Activated CD4-positive, alpha-beta T cell treated with anti-CD3 and anti-CD28 coated beads, Interleukin-2, amount 50 U/mL, for 16 hours (primary cell): ENCODE results near the gene SMPD3.

ENCODE experiments used
- DNase-seq: peaks from one replicate; pipeline ENCODE4 v3.0.0-alpha.2; 2020

SMPD3 gene

DNA sequence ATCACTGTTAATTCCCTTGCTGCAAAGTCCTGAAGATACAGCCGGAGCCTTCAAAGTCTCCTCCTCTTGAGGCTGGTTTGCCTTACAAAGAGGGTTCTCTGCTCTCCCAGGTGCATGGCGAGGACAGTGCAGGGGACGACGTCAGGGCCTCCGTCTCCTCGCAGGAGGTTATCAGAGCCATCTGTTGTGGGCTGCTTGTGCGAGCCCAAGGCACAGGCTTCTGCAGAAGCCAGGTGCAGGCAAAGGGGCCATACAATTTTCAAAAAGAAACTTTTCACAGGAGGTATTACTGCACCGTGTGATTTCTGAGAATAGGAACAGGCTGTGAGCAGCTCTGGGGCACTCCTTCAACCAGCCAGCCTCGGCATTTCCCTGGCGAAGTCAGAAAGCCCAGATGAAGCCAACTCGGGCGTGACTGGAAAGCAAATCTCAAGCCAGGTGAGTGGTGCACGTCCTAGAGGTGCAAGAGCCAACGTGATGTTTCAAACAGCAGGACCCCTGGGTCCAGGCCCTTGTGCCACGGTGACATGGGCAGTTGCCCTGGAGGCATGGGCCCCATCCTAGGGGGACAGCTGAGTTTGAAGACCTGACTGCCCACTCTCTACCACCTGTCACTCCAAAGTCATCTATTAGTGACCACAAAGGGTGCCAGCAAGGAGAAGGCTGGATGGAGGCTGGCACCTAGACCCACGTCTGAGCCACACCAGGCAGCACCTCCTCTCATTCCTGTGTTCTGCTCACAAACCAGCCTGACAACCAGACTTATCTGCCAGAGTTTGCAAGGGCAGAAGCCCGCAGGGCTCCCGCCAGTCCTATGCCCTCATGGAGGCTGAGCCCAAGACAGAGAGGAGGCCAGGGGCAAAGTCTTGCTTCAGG, 68.6 kb downstream of the SMPD3 start:
- DNase-seq = no peak

DNA sequence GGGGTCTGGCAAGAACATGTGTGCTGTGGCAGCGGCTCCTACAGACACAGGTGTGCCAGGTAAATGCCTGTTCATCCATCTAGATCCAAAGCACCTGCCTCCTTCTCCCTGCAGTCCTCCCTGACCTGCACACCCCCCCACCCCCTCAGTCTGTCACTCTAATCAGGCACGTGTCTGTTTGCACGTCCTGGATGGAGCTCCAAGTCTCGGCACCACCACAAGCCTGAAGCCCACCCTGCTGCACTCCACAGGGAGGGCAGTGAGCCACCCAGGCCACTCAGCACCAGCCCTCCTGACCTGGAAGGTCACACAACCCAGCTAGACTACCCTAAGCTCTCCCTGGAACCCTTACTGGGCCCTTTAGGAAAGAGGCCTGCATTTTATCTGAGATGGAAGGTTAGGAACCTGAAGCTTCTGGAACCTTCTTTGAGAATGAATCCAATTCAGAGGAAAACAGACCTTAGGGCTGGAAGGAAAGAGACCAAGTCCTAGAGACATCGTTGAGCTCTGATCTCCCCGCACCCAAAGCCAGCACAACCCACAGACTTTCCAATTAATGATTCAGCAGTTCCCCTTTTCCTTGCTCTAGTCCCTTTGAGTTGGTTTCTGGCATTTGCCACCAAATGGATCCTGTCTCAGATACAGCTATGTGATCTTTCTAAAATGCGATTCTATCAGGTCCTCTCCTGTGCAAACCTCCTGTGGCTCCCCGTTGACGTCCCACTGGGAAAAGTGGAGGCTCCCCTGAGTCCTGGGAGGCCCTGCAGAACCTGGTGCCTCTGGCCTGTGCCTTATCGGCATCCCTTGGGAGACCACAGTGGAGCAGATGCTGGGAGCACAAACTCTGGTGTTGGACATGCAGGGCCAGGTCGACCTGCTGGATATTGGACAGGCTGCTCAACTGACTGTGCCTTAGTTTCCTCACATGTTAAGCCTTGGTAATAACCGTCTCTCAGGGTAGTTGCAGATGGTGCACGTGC, 69.6 kb downstream of the SMPD3 start:
- no peak for DNase-seq

GRCh38 chr16:68377667-68378393, 70.5 kb downstream of the SMPD3 start:
- no peak for DNase-seq

GRCh38 chr16:68377221-68377620, 71.1 kb downstream of the SMPD3 start:
- no peak for DNase-seq

GRCh38 chr16:68376590-68376989, 71.7 kb downstream of the SMPD3 start:
- DNase-seq = no peak

DNA sequence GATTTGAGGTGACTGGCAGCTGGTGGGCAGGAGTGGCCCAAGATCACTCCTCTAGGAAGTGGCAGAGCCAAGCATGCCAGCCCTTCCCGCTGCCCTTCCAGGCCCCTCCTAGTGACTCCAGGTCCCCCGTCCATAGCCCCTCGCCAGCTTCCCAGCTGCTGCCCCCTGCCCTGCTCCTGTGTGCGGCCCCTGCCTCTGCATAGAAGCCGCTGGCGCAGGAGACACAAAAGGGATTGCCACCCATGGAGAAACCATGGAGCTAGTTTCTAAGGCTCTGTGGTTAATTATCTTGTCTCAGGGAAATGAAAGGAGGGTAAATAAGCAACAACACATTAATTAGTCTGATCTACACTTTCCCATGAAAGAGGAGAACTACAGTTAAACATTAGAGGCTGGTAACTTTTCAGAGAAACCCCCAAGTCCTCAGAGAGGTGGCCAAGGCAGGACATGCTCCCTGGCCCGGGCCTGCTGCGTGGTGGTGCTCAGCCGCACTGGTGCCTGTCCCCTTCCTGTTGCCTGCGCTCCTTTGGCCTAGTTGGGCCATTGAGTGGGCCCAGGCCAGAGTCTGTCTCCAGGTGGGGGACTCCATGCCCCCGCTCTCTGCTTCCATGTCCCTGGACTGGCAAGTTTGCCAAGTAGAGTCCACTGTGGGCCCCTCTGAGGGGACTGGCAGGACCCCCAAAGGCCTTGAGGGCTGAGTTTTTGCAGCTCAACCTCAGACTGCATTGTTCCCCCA, 72.3 kb downstream of the SMPD3 start:
- DNase-seq = no peak

- DNase-seq = no peak
Measured at GRCh38 chr16:68374961-68375660, 73.2 kb downstream of the SMPD3 start.

GRCh38 chr16:68374246-68374805, 74.0 kb downstream of the SMPD3 start:
- no peak for DNase-seq

GRCh38 chr16:68373528-68374245, 74.6 kb downstream of the SMPD3 start:
- DNase-seq = no peak

GRCh38 chr16:68372806-68373205, 75.5 kb downstream of the SMPD3 start:
- no peak for DNase-seq

GRCh38 chr16:68372381-68372720, 76.0 kb downstream of the SMPD3 start:
- DNase-seq = no peak

DNA sequence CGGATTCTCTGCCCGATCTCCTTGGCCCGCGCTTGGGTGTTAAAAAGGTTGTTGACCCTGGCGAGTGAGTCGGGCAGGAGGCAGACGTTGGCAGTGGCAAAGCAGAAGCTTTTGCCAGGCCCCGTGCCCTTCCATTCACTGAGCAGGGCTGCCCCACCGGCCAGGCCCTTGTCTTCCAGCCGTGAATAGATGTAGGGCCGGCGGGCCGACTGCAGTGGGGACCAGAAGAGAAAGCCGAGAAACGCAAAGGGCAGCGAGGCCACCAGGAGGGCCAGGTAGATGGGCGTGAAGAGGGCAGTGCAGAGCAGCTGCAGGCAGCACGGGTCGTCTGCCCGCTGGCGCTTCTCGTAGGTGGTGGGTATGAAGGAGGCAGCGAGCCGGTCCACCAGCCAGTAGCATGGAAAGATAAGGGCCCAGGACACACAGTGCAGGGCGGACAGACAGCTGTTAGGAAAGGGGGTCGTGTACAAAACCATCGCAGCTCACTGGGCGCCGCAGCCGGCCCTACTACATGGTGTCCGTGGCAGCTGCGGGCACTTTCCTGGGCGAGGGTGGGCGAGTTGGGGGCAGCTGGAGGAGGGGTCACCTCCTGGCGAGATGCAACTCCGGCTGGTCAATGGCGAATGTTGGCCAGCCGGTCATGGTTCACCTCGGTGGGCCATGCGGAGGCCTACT, 76.5 kb downstream of the SMPD3 start:
- DNase-seq = no peak

DNA sequence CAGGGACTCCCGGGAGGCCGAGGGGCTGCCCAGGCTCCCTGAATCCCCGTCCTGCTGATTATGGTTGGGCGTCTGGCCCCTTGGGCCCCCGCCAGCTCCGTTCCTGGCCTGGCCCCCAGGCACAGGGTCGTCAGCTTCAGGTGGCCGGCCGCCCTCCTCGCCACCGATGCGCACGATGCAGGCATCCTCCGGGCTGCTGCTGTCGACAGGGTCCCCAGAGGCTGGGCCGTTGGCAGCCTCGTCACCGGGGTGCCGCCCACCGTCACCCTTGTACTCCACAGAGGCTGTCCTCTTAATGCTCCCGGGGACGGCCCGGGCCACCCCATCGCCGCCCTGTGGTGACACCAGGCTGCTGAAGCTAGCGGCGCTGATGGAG, 77.0 kb downstream of the SMPD3 start:
- no peak for DNase-seq

- DNase-seq = peak; percentile 24
Measured at GRCh38 chr16:68370581-68371275, 77.6 kb downstream of the SMPD3 start.

- DNase-seq = peak; percentile 55
Measured at GRCh38 chr16:68369697-68370580, 78.4 kb downstream of the SMPD3 start.

DNA sequence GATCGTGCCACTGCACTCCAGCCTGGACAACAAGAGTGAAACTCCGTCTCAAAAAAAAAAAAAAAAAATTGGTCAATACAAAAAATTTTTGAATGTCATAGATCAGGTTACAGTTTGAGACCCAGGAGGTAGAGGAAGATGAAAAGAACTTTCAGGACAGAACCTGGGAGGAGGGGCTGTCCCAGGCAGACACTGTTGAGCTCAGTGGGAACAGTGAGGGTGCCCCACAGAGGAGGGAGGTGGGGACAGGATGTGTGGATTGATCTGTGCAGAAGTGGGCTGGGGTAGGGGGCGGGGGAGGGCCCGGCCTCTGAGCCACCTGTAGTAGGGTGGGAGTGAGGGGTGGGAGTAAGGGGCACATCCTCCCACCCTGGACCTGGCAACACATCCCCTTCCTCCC, 79.1 kb downstream of the SMPD3 start:
- DNase-seq = no peak

DNA sequence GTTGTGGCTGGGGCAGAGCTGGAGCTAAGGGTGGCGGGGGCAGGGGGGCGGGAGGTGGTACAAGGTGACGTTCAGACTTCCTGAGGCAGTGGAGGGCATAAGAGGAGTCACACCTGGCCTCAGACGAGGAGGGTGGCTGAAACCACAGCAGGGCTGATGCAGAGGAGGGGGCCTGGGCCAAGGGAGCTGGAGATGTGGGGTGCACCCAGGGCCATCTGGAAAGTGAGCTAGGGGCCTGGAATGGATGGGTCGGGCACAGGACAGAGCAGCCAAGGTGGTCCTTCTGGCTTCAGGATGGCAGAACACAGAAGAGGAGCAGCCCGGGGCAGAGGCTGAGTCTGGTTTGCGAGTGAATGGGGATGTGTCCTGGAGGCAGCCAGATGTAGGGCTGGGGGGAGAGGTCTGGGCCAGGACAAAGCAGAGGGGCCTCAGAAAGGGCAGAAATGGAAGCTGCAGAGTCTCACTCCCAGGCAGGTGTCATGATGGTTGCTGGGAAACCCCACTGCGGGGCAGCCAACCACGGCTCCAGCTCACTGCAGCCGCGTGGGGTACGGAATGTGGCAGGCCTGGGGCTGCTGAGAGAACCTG, 79.9 kb downstream of the SMPD3 start:
- DNase-seq = no peak

- no peak for DNase-seq
Measured at GRCh38 chr16:68367891-68368290, 80.4 kb downstream of the SMPD3 start.
